Measurements from ENCODE around the gene PGK2.
"Not testable (repeated sequence)": the region's sequence is repeated elsewhere in the genome, so short reads cannot be mapped to it uniquely, and the experiment has no call there.

The PGK2 gene

DNA sequence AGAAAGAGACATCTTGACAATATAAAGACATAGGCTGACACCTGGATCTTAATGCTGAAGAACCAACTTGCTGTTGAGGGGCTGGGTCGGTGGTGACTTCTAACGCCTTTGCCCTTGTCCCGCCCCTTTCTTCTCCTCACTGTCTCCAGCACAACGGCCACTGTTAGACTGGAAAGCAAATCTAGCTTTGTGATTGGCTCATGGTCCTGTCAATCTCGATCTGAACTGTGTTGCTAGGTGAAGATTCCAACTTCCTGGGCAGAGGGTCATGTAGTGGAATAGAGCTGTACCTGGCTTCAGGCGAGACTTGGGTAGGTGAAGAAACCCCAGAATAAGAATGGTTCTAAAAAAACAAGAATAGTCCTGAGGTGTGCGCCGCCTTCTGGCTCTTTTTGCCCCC, at the start of gene PGK2:
TSS of gene PGK2 (minus strand) at position 110 of the 400 bp plus-strand sequence. CDS start at position 12, 98 bp downstream.
- DNase-seq (ENCODE audit: low read depth), result no peak

DNA sequence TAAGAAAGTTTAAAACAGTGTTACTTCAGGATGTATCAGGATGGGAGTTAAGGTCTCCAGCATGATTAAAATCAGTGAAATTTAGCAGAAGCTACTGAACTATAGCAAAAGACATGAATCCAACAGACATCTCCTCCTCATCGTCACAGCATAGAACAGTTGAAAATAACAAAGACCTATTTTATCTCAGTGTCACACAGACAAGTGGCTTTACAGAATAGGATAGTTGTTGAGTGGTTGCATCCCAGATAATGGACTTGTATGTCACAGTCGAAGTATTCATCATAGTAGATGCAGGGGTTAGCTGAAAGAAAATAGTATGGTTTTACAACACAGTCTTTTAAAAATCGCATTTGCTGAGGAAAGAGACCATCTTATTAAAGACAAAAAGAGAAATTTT, 48.1 kb upstream of the PGK2 start:
- no peak for DNase-seq (ENCODE audit: low read depth)

DNA sequence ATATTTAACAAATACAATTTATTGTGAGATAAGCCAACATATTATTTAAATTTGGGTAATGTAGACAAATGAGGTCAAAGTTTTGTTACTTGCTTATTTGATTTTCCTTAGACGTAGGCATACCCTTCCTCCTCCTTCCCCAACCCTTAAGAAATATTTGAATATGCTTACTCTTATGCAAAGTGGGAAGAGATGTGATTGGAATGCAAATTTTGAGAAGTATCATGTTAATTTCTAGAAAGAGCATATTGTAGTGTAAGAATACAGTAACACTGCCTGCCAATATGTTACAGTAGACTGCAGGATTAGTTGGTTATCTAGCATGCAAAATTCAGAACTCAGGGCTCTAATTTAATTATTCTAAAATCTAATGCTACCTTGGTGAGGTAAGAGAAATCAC, 46.3 kb upstream of the PGK2 start:
- no peak for DNase-seq (ENCODE audit: low read depth)

DNA sequence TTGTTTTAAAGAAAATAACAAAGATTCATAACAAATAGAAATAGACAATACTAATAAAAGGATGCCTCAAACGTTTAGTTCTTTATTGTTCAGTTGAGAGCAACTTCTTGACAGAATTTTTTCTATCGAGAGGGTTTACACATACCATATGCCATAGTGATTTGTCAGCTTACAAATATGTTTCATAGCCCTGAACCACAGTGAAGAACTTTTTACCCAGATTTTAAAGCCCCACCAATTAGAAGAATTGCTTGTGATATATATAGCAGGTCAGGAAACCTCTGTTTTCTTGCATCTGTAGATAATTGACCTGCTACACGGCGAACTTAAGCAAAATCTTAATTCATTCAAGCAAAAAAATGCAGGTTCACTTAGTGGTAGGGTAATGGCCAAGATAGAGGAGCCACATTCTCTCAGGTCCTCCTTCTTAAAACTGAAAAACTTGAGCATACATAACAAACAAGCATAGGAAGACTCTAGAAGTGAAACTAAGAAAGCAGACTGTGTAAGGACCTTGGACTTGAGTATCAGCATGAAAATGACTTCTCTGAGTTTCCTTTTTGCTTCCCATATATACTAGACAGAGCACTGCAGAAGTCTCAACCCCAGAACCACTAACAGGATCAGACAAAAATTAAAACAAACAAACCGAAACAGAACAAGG, 39.8 kb upstream of the PGK2 start:
- DNase-seq (ENCODE audit: low read depth), result no peak

DNA sequence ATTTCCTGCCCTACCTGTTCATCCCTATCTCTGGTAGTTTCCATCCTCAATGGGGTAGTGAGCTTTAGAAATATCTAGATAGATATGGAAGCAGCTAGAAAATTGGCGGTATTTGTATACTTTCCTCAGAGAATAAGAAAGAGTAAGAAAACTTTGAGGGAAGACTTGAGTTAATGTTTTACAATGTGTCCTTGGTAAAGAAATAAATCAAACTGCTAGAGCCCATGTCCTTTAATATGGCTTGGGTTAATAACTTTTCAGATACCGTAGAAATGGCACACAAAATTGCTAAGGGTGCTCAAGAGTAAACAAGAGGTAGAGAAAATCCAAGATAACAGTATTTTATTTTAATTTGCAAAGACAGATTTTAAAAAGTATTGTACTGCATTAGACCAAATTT, 28.1 kb upstream of the PGK2 start:
- no peak for DNase-seq (ENCODE audit: low read depth)

DNA sequence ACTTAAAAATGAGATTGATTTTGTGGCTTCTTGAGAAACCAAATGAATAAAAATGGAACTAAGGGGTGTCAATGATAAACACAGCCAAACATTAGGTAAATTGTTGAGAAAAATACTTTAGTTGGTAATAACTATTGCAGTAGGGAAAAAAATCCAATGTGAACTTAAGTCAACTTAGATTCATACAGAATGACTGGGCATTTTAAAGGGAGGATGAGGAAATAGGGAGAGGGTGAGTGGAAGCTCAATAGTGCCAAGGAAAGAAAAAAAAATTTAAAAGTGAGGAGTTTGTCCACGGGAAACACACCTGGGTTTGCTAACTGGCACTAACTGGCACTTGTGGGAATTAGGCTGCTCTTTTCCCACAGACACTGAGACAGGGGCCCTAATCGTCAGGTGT, 26.2 kb upstream of the PGK2 start:
- DNase-seq (ENCODE audit: low read depth), result no peak

DNA sequence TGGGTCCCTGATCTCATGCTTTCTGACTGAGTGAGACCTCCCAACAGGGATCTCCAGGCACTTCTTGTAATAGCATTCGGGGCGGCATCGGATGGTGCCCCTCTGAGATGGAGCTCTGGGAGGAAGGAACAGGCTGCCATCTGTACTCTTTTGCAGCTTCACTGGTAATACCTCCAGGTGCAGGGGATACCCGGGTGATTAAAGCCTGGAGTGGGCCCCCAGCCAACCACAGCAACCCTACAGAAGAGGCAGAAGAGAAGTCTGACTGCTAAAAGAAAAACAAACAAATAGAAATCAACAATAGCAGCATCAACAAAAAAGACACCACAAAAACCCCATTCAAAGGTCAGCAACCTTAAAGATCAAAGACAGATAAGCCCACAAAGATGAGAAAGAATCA, 19.1 kb upstream of the PGK2 start:
- no peak for DNase-seq (ENCODE audit: low read depth)

DNA sequence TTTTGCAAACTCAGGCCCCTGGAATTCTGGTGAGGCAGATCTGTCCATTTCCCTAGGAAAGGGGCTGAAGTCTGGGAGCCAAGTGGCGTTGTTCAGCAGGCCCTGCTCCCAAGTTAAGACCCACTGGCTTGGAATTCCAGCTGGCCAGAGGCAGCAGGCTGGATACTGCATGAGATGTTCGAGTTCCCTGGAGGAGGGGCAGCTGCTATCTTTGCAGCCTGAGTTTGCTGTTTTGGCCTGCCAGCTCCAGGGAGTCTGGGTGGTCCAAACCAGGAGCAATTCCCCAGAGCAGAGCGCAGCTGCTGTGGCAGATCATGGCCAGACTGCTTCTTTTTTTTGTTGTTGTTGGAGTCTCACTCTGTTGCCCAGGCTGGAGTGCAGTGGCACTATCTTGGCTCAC, 18.2 kb upstream of the PGK2 start:
- no peak for DNase-seq (ENCODE audit: low read depth)

DNA sequence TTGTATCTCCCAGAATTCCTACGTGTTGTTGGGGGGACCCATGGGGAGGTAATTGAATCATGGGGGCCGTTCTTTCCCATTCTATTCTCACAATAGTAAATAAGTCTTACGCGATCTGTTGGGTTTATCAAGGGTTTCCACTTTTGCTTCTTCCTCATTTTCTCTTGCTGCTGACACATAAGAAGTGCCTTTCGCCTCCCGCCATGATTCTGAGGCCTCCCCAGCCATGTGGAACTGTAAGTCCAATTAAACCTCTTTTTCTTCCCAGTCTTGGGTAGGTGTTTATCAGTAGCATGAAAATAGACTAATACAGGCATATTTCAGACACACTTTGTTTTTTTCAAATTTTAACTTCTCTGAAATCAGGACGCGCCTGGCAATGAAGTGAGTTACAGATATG, 14.4 kb upstream of the PGK2 start:
- DNase-seq (ENCODE audit: low read depth), result no peak

DNA sequence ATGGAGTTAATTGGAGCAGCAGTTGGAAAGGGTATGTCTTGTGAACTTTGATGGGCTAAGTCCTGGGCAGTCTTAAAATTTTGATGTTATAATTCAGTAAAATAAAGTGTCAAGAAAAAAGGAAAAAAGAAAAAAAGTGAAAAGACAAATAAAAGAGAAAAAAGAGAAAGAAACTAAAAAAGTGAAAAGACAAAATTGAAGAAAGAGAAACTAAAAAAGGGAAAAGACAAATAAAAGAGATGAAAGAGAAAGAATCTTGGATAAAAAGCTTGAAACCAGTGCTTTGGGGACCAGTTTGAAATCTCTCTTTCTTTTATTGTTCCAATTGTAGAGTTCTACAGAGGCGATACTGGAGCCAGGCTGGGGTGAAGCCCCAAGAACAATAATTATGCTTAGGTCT, 12.0 kb upstream of the PGK2 start:
- DNase-seq (ENCODE audit: low read depth), result no peak

DNA sequence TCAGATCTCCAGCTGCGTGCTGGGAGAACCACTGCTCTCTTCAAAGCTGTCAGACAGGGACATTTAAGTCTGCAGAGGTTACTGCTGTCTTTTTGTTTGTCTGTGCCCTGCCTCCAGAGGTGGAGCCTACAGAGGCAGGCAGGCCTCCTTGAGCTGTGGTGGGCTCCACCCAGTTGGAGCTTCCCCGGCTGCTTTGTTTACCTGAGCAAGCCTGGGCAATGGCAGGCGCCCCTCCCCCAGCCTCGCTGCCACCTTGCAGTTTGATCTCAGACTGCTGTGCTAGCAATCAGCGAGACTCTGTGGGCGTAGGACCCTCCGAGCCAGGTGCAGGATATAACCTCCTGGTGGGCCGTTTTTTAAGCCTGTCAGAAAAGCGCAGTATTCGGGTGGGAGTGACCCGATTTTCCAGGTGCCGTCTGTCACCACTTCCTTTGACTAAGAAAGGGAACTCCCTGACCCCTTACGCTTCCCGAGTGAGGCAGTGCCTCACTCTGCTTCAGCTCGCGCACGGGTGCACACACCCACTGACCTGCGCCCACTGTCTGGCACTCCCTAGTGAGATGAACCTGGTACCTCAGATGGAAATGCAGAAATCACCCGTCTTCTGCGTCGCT, 9.9 kb upstream of the PGK2 start:
- DNase-seq (ENCODE audit: low read depth), result not testable (repeated sequence)

DNA sequence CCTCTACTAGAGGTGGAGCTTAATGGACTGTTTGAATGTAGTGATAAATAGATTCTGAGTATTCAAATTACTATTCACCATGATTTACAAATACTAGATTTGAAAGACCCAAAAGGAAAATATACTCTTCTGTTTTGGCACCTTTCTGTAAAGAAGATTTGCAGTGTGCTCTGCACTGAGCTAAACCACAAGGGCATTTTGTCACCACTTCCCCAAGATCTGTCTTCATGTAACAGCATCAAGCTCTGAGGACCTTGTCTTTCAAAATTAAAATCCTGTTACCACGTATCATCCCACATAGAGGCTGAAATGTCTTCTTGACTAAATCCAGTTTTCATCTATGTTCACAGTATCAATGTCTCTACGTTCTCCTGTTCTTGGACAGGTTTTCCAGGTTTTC, 3.3 kb upstream of the PGK2 start:
- no peak for DNase-seq (ENCODE audit: low read depth)

DNA sequence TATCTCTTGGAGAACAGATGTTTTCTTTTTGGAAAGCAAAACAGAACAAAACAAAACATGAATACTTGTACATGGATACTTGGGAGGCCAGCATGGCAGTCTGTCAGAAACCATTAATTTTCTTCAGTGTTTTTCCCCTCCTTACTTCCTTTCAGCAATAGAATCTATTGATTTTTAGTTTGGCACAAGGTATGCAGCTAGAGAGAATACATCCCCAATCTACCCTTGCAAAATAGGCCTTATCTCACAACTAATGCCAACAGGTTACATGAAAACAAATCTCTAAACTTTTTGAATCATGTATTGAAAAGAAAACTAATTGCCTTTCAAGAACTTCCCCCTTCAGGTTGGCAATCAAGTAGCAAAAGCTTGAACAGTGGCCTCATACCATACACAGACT, 2.8 kb downstream of the PGK2 start:
- DNase-seq (ENCODE audit: low read depth), result no peak

DNA sequence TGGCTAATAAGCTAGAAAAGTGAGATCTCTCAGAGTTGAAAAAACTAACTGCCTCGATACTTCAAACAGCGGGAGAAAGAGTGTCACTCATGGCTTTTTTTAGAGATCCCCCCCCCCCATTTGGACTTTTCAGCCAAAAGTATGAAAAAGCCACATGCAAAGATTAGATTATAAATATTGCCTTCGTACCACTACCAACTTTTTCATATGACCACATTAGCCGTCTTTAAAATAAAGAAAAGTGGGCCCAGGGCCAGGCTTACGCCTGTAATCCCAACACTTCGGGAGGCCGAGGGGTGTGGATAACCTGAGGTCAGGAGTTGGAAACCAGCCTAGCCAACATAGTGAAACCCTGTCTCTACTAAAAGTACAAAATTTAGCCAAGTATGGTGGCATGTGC, 4.4 kb downstream of the PGK2 start:
- DNase-seq (ENCODE audit: low read depth), result no peak

DNA sequence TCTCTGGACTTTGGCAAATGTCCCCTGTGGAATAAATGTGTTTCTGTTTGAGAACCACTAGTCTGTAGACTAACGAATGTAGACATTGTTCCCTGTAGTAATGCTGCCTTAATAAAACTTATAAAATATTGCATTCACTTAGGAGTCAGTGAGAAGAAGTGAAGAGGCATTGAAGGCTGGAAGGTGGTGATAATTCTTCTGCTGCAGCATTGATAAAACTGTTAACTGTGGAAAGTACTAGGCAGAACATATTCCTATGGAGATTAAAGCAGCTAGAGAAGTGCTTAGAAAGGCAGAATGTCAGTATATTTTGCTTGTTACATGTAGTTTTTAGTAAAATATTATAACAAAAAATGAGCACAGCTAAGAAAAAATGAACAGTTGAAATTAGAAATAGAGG, 4.8 kb downstream of the PGK2 start:
- DNase-seq (ENCODE audit: low read depth), result no peak

DNA sequence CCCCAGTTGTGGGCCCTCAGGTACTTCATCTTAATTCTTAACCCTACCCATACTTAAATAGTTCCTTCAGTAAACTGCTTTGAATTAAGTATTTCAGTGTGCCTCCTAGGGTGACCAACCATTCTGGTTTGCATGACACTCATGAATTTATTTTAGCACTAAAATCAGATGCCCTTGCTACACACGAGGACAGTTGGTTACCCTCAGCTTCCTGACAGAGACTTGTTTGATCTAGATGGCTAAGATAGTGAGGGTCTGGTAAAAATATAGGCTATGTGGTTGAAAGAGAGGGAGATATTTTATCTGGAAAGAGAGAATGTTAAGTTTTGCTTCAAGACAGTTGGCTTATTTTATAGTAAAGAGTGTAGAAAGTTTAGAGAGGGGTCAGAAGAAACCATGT, 10.6 kb downstream of the PGK2 start:
- no peak for DNase-seq (ENCODE audit: low read depth)

DNA sequence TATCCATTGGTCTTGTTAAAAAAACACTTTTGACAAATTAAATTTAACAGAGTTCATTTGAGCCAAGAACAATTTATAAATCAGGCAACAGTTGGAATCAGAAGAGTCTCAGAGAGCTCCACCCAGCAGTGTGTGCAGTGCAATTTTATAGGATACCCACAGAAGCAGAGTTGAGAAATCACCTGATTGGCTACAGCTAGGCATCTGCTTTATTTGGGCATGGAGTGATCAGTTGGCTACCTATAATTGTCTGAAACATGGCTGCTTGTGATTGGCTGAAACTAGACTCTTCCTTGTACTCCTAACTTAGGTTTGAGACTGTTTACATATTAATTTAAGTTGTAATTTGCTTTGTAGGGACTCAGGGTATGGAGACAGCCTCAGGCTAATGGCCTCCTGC, 12.0 kb downstream of the PGK2 start:
- DNase-seq (ENCODE audit: low read depth), result no peak

DNA sequence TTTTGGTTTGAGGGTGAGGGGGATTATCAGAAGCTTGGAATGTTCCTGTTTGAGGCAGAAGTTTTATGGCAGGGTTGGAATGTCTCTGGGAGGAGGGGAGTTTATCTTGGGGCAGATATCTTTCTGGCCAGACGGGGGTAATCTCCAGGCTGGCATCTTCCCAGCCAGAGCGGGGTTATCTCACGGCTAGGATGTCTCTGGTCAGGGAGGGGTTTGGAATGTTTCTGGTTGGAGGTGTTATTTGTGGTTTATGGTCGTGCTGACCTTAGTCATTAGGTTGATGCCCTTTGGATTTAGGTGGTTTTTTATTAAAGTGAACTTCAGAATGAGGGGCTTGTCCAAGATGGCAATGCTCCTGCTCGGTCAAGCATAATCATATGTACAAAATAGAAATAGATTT, 14.8 kb downstream of the PGK2 start:
- no peak for DNase-seq (ENCODE audit: low read depth)

DNA sequence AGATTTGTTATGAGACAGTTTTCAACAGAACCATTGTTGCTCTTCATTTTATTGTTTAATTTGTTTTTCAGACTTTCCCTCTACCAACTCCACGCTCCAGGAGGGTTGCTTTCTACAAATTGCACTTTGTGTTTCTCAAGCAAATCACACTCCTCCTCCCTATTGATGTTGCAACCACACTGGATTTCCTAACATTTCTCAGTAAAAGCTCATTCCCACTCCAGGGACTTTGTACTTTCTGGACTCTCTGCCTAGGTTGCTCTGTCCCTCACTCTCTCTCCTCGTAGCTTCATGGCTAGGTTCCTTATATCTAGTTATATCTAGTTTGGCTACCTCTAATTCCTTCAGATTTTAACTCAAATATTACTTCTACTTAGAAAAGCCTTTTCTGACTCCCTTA, 20.3 kb downstream of the PGK2 start:
- no peak for DNase-seq (ENCODE audit: low read depth)

DNA sequence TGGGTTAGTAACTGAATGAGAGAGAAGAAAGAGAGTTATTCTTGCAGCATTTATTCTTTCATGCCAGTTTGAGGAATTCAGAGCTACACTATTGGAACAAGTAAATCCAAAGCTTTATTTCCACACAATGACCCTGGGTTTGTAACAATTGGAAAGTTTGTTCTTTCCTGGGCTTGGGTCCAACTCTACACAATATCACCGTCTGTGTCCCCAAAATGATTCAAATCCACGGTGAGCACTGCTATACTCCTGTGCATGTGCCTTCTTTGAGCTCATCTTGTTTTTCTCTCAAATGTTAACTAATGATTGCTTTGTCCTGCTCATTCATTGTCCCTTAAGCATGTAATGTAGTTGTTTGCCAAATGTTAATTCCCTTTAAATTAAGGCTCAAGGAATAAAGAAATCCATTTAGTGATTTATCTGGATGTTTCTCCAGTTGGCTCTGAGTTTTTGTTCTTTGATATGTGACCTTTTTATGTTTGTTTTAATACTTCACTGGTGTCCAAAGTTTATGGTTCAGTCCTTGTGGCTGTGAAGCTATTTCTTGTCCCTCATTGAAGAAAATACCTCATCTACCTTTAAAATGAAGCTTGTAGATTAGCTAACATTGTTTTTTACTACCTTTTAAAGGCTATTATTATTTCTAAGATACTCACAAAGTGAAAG, 22.4 kb downstream of the PGK2 start:
- DNase-seq (ENCODE audit: low read depth), result no peak

DNA sequence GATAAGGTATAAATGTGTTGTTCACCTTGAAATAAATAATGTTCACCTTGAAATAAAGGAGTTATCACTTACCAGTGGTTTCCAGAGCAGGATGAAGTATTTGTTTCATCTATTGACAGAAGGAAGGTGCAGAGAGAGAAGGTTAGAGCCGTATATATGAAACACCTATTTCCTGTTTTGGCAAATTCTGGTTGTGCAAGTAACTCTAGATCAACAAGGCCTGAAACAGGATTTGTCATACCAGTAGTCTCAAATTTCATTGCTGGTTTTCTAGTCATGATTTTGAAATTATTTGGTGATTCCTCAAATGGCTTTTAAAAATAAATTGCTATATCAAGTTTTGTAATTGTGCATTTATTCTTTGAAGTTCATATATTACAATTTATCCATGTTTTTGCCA, 42.8 kb downstream of the PGK2 start, which contains the start of gene CRISP3:
TSS of gene CRISP3 (minus strand) at position 130 of the 400 bp plus-strand sequence. CDS start at position 109, 21 bp downstream.
- DNase-seq (ENCODE audit: low read depth), result no peak

DNA sequence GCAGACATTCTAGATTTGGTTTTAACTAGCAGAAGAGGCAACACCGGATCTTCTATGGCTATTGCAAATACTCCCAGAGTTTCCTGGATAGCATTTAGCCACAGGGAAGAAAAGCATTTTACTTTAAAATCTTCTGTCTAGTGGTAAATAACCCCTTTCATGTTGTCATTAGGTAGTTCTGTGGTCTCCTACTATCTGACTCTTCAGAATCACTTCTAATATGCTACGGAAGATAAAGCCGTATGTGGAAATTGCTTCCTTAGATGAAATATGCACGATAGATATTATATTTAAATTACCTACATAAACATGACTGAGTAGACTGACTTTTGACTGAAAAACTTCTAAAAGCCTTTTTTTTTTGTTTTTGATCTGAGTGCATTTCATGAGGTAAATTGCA, 43.7 kb downstream of the PGK2 start:
- no peak for DNase-seq (ENCODE audit: low read depth)

DNA sequence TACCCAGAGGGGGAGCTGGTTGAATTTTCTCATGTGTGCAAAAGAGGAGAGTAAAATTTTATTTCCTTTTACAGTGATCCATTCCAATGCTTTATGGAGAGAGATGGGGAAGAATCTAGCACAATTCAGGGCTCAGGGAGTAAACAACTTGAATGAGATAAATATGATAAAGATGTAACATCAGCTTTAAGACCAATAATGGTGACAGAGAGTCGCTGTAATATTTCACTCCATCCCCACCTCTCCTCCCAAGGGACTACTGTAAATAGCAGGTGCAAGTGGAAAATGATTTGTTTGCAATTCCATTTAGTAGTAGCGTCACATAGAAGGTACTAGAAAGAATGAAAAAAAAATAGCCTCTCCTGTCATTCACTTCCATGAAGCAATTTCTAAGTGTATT, 47.7 kb downstream of the PGK2 start:
- no peak for DNase-seq (ENCODE audit: low read depth)
